ENCODE data around the gene SCN5A.

DNA sequence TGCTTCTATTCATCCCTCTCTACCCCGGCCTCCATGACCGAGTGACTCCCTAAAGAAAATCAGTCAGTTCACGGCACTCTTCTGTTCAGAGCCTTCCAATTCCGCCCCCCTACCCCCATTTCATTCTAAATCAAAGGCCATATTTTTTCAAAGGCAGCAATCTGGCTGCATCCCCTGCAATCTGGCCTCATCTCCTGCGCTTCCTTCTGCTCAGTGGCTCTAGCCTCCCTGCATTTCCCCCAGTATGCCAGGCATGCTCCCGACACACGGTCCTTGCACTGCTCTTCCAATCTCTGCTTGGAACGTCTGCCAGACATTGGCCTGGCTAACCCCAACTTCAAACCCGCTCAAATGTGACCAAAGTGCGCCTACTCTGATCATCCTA is 85.6 kb downstream of the SCN5A start:
- no peak for TF ChIP-seq POLR2AphosphoS5 (IDR thresholded peaks at IDR 0.05; ENCODE audit: borderline replicate concordance, low read depth, low read length)
- no peak for TF ChIP-seq FOXP2 (optimal IDR thresholded peaks at IDR 0.05; ENCODE audit: control extremely low read depth, extremely low read length, insufficient read depth)
